ENCODE data around the gene ZNF254.
A peak's percentile ranks its signal among the peaks of the same experiment; 100 is the strongest.
"Not testable (repeated sequence)": the region's sequence is repeated elsewhere in the genome, so short reads cannot be mapped to it uniquely, and the experiment has no call there.

The ZNF254 gene

DNA sequence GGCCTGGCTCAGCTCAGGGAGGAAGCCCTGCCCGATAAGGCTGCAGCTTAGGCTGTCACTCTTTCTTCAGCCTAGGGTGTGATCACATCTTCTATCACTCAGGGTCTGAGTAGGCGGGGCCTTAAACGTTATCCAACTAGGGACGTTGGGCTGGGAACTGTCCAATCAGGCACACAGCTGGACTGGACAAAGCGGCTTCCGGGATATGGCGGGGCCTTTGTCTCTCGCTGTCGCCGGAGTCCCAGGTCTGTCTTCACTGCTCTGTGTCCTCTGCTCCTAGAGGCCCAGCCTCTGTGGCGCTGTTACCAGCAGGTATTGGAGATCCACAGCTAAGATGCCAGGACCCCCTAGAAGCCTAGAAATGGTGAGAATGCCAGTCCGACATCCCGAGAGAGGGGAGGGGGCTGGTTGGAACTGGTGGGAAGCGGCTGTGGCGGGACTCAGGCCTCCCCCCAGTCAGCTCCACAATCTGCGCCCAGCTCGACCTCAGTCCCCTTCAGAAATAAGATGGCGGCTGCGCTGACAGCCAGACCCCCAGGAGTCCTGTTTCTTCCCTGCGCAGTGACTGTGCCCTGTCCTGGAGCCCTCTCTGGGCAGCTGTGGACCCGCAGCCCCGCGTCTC lies at the start of gene ZNF254:
Gene ZNF254, plus strand, starts transcription at position 214 of the 622 bp plus-strand sequence. Its CDS starts 121 bp downstream, at position 335.
- peak; percentile 48 to 75 (median 58) for DNase-seq (ENCODE audit: low read depth in 4 of 4, low spot score in 1 of 4)

DNA sequence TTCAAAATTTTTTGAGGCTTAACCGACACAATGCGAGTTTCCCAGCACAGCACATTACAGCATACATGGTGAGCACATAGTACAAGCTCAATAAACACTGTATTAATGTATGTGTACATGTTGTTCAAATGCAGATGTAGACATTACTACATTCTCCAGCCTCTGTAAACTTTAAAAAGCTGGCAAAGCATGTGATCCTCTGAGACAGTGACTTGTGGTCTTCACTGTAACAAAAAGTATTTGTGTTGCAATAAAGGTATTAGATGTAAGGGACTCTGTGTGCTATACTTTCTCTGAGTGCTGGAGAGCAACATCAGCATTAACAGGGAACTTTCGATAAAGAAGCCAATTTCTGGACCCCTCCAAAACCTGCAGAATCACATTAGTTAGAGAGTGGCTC lies 46.4 kb upstream of the ZNF254 start:
- no peak for DNase-seq (ENCODE audit: low read depth in 4 of 4, low spot score in 1 of 4)

DNA sequence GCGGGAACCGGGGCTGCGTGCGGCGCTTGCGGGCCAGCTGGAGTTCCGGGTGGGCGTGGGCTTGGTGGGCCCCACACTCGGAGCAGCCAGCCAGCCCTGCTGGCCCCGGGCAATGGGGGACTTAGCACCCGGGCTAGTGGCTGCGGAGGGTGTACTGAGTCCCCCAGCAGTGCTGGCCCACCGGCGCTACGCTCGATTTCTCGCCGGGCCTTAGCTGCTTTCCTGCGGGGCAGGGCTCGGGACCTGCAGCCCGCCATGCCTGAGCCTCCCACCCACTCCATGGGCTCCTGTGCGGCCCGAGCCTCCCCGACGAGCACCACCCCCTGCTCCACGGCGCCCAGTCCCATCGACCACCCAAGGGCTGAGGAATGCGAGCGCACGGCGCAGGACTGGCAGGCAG lies 45.7 kb upstream of the ZNF254 start:
- not testable (repeated sequence) for DNase-seq (ENCODE audit: low read depth in 4 of 4, low spot score in 1 of 4)

DNA sequence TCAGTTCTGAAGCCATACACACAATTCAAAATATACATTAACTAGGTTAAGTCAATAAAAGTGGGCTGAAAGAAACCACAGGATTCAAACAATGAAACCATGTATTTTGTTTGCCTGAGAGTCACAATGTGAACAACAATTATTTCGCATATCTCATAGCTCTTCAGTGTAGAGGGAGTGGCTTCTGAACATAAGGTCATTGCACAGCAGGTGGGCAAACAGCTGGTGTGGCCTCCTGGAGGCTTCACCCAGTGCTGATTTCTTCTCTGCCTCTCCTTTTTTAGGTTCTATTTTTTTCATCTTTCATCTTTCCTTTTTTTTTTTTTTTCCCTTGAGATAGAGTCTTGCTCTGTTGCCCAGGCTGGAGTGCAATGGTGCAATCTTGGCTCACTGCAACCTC lies 40.4 kb upstream of the ZNF254 start:
- no peak for DNase-seq (ENCODE audit: low read depth in 4 of 4, low spot score in 1 of 4)

DNA sequence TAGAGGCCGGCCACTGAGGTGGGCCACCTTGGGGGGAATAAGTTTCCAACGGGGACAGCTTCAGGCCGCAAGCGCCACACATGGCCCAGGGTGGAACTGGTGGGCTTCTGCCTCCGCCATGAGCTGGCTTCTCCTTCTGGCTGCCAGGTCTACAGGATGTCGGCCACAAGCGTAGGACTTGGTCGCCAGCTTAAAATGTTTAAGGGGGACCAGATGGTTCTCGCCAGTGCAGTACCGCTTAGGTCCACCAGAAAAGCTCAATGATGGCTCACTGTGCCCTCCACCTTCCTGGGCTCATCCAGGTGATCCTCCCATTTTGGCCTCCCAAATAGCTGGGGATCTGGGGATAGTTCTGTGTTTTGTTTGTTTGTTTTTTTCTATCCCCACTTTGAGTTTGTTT lies 38.7 kb upstream of the ZNF254 start:
- DNase-seq (ENCODE audit: low read depth in 4 of 4, low spot score in 1 of 4): no peak

DNA sequence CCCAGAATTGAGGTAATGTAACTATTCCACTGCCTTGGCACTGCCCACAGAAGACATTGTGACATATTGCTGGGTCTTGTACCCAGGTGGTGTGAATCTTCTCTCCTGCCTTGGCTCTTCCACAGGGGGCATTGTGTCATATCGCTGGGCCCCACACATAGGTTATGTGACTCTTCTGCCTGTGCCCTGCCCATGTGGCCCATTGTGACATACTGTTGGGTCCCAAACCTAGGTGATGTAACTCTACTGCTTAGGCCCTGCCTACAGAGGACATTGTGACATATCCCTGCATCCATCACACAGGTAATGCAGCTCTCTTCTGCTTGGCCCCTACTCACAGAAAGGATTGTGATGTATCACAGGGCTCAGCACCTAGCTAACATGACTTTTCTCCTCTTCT lies 37.5 kb upstream of the ZNF254 start:
- DNase-seq (ENCODE audit: low read depth in 4 of 4, low spot score in 1 of 4): no peak

DNA sequence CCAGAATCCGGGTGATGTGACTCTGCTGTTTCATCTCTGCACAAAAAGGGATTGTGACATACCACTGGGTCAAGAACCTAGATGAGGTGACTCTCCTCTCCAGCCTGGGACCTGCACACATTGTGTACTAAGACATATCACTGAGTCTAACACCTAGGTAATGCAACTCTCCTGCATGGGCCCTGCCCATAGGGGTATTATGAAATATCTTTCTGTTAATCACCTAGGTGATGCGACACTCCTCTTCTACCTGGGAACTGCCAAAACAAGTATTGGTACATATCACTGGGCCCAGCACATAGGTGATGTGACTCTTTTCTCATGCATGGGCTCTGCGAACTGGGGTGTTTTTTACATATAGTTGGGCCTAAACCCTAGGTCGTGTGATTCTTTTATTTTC lies 35.5 kb upstream of the ZNF254 start:
- DNase-seq (ENCODE audit: low read depth in 4 of 4, low spot score in 1 of 4): no peak

DNA sequence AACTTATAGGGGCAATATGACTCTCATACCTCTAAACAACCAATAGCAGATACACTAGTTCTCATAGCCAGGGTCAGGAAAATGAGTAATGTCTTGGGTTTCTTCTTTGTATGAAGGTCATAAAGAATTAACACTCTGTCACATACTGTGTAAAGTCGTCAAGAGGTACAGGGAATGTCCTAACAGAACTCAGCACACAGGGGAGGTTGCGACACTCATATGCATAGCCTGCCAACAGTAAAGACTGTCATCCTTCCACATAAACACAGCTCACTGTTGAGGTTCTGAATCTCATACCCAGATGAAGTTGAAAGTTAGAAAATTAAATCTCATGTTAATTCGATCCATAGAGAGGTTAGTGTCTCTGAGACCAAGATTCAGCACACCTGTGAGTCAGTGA lies 34.2 kb upstream of the ZNF254 start:
- no peak for DNase-seq (ENCODE audit: low read depth in 4 of 4, low spot score in 1 of 4)

DNA sequence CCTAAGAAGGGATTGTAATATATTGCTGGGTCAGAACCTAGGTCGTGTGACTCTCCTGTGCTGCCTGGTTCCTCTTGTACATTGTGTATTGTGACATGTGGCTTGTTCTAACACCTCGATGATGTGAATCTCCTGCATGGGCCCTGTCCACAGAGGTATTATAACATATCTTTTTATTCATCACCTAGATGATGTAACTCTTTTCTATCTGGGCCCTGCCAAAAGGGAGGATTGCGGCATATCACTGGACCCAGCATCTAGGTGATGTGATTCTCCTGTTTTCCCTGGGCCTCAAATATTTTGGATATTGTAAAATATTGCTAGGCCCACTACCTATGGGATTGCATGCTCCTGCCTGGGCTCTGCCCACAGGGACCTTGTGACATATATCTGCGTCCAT lies 33.4 kb upstream of the ZNF254 start:
- DNase-seq (ENCODE audit: low read depth in 4 of 4, low spot score in 1 of 4): no peak

DNA sequence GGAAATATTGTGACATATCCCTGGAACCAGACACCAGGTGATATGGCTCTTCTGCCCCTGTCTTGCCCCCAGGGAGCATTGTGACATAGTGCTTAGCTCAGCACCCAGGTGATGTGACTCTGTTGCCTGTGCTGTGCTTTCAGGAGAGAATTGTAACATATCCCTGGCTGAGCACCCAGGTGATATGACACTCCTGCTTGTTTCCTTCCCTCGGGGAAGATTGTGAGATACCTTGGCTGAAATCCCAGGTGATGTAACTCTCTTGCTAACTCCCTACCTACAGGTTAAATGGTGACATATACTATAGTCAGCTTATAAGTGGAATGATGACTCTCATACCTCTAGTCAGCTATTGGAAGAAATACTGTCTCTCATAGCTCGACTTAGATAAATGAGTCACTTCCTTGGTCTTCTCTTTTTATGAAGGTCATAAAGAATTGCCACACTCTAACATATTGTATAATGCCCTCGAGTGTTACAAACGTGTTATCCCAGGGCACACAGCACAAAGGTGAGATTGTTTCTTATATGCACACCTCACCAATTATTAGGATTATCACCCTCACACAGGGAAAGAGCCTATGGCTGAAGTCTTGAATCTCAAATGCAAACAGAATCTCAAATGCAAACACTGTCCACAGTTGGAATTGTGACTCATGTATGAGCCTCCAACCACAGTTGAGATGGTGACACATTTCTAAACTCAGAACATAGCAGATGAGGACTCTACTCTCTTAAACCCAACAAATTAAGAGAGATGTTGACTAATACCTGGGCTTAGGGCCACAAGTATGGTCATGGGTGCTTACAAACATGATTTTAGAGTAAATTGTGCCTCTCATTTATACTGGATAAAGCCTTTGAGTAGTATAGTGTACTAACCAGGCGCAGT lies 32.7 kb upstream of the ZNF254 start:
- DNase-seq (ENCODE audit: low read depth in 4 of 4, low spot score in 1 of 4): no peak

DNA sequence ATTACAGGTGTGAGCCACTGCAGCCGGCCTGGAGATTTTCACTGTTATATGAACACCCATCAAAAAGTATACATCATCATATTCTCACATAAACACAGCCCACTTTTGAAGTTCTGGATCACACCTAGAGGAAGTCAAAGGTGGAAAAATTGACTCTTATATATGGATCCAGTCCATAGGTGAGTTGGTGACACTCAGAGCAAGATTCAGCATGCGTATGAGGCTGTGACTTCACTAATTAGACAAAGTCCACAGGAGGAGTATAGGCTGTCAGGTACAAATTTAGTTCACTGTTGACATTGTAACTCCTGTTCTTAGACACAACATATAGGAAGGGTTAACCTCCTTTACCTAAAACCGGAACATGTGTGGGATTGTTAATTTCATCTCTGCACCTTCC lies 31.4 kb upstream of the ZNF254 start:
- DNase-seq (ENCODE audit: low read depth in 4 of 4, low spot score in 1 of 4): no peak

DNA sequence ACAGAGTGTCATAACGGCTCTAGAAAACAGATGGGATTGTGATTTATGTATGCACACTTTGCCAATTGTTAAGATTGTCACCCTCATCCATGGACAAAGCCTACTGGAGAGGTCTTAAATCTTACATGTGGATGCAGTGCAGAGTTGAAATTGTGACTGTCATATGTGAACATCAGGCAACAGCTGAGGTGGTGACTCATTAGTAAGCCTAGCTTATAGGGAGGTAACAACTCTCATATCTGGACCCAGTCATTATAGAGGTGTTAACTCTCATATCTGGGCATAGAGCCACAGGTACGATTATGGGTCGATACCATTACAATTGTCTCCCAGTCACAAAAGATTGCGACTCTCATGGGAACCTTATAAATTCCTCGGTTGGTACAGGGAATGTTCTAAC lies 29.8 kb upstream of the ZNF254 start:
- no peak for DNase-seq (ENCODE audit: low read depth in 4 of 4, low spot score in 1 of 4)

DNA sequence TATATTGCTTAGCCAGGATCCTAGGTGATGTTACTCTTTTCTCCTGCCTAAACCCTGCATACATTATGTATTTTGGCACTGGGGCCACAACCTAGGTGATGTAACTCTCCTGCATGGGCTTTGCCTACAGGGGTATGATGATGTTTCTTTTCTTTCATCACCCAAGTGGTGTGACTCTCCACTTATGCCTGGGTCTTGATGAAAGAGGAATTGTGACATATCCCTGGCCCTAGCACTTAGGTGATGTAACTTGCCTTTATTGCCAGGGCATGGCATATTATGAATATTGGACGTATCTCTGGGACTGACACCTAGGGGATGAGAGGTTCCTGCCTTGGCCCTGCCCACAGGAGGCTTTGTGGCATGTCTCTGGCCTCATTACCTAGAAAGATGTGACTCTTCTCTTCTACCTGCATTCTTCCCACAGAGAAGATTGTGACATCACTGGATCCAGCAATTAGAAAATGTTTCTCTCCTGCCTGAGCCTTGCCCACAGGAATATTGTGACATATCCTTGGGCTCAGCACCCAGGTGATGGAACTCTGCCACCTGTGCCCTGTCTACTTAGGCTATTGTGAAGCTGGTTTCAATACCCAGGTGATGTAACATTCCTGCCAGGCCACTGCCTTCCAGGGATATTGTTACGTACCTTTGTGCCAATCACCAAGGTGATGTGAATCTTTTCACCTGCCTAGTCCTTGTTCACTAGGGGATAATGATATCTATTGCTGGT lies 27.3 kb upstream of the ZNF254 start:
- DNase-seq (ENCODE audit: low read depth in 4 of 4, low spot score in 1 of 4): no peak

DNA sequence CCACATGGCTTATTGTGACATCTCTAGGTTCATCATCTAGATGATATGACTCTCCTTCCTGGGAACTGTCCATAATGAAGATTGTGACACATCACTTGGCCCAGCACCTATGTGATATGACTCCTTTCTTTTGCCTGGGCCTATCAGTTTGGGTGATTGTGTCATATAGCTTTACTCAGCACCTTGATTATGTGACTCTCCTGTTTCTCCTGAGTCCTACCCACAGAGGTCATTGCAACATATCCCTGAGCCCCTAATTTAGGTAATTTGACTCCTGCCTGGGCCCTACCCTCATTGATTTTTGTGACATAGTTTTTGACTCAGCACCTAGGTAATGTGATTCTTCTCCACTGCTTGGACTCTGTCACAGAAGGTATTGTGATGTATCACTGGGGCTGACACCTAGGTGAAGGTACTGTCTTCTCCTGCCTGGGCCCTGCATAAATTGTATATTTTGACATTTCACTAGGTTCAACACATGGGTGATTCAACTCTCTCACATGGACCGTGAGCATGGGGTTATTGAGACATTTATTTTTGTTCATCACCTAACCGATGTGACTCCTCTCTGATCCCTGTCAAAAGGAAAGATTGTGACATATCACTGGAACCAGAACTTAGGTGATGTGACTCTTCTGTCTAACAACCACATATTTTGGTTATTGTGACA lies 26.2 kb upstream of the ZNF254 start:
- DNase-seq (ENCODE audit: low read depth in 4 of 4, low spot score in 1 of 4): no peak

DNA sequence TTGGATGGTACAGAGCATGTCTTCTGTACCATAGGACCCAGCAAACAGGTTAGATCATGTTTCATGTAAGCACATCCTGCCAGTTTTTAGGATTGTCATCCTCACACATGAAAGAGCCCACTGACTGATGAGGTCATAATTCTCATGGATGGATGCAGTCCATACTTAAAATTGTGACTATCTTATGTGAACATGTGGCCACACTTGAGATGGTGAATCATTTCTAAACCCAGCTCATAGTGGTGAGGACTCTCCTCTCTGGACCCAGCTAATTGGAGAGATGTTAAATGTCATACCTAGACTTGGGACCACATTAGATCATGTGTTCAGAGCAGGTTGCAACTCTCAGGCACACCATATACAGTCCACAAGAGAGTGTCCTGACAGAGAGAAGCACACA lies 24.8 kb upstream of the ZNF254 start:
- DNase-seq (ENCODE audit: low read depth in 4 of 4, low spot score in 1 of 4): no peak

DNA sequence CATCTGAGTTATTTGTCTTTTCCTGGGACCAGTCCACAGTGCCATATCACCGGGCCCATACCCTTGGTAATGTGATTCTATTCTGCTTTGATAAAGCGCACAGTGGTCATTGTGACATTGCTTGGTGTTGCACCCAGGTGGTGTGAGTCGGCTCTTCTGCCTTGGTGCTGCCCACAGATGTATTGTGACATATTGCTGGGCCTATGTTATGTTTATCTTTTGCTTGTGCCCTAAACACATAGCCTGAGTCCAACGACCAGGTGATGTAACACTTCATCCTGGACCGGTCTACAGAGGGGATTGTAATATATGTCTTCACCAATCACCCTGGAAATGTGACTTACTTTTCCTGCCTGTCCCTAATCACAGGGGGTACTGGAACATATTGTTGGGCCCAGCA lies 23.7 kb upstream of the ZNF254 start:
- no peak for DNase-seq (ENCODE audit: low read depth in 4 of 4, low spot score in 1 of 4)

DNA sequence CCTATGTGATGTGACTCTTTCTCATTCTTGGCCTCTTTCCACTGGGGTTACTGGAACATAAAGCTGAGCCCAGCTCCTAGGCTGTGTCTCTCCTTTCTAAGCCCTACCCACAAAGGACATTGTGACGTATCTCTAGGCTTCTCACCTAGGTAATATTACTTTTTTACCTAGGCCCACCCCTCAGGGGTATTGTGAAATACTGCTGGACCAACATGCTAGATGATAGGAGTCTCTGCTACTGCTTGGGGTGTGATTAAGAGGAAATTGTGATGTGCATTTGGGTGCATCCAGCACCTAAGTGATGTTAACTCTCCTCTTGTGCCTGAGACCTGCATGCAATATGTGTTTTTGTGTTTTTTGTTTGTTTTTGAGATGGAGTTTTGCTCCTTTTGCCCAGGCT lies 22.8 kb upstream of the ZNF254 start:
- DNase-seq (ENCODE audit: low read depth in 4 of 4, low spot score in 1 of 4): no peak

DNA sequence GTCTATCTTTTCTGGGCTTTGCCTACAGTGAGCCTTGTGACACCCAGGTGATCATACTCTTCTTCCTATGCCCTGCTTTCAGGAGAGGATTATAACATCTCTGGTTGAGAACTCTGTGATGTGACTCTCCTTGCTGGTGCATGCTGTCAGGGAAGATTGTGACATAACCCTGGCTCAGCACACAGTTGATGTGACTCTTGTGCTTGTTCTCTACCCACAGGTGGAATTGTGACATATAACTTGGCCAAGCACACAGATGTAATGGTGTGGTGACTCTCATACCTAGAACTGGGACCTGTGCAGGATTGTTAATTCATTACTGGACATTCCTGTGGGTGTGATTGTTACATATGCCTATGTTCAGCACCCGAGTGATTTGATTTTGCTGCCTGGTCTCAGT lies 21.7 kb upstream of the ZNF254 start:
- DNase-seq (ENCODE audit: low read depth in 4 of 4, low spot score in 1 of 4): no peak

DNA sequence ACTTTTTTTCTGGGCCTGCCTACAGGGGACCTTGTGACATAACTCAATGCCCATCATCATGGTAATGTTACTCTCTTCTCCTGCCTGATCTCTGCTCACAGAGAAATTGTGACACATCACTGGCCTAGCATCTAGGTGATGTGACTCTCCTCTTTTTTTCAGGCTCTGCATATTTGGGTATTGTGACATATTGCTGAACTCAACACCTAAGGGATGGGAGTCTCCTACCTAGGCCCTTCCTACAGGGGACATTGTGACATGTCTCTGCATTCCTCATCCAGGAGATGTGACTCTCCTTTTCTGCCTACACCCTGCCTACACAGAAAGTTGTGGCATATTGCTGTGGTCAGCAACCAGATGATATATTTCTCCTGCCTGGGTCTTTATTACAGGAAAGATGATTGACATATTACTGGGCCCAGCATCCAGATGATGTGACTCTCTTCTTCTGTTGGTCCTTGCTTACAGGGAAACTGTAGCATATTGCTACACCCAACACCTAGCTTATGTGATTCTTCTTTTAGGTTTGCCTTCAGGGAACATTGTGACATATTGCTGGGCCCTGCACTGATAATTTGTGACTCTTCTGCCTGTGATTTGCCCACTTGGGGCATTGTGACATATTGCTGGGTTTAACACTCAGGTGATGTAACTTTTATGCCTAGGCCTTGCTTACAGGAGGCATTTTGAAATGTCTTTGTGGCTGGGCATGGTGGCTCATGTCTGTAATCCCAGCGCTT lies 21.0 kb upstream of the ZNF254 start:
- DNase-seq (ENCODE audit: low read depth in 4 of 4, low spot score in 1 of 4): no peak

DNA sequence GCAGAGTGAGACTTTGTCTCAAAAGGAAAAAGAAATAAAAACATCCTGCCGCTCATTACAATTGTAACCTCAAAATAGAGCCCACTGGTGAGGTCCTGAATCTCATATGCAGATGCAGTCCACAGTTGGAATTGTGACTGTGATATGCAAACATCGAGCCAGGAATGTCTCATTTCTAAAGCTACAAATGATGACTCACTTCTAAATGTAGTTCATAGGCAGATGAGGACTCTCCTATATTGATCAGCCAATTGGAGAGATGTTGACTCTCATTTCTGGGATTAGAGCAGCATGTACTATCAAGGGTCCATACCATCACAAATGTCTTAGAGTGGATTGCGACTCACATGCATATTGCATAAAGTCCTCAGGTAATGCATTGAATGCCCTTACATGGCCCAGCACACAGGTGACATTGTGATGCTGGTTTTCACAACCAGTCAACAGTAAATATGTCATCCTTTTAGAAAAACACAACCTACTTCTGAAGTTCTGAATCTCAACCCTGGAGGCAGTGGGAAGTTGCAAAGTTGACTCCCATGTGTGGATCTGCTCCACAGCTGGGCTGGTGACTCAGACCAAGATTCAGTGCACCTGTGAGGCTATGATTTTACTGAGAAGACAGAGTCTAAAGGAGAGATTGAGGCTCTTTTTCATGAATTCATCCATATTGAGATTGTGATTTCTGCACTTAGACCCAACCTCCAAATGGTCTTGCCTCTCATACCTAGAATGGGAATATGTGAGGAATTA lies 16.9 kb upstream of the ZNF254 start:
- no peak for DNase-seq (ENCODE audit: low read depth in 4 of 4, low spot score in 1 of 4)
